WTC11 (cell line): ENCODE measurements around the gene TSHZ3.

Experiments
- CTCF ChIP-seq: fragments of 200-600 bp; IDR thresholded peaks from 2 replicates; pipeline ENCODE4 v1.8.0; 2022; ENCODE audit warnings: antibody characterized with exemption
- ETV6 ChIP-seq: sonication (generic); formaldehyde crosslinking; IDR thresholded peaks from 2 replicates; pipeline ENCODE4 v1.8.1; 2022; ENCODE audit warnings: mild to moderate bottlenecking, missing genetic modification reagents
- MXD4 ChIP-seq: fragments of 250-450 bp; sonication (Bioruptor Pico); IDR thresholded peaks from 2 replicates; pipeline ENCODE4 v1.8.0; 2021; ENCODE audit warnings: mild to moderate bottlenecking, moderate library complexity, borderline replicate concordance
- RELA ChIP-seq: sonication (generic); formaldehyde crosslinking; IDR thresholded peaks from 2 replicates; pipeline ENCODE4 v1.8.1; 2022; ENCODE audit warnings: missing genetic modification reagents, mild to moderate bottlenecking, borderline replicate concordance
- ZNF512 ChIP-seq: sonication (generic); formaldehyde crosslinking; IDR thresholded peaks from 2 replicates; pipeline ENCODE4 v1.8.1; 2022; ENCODE audit warnings: missing genetic modification reagents, borderline replicate concordance
- TF ChIP-seq, protein P1 (sequence below): sonication (generic); formaldehyde crosslinking; IDR thresholded peaks from 2 replicates; pipeline ENCODE4 v1.8.1; 2023; ENCODE audit warnings: mild to moderate bottlenecking, missing genetic modification reagents, borderline replicate concordance

GRCh38 chr19:31386806-31387205 lies 37.6 kb upstream of the TSHZ3 start:
- TF ChIP-seq, protein P1, sequence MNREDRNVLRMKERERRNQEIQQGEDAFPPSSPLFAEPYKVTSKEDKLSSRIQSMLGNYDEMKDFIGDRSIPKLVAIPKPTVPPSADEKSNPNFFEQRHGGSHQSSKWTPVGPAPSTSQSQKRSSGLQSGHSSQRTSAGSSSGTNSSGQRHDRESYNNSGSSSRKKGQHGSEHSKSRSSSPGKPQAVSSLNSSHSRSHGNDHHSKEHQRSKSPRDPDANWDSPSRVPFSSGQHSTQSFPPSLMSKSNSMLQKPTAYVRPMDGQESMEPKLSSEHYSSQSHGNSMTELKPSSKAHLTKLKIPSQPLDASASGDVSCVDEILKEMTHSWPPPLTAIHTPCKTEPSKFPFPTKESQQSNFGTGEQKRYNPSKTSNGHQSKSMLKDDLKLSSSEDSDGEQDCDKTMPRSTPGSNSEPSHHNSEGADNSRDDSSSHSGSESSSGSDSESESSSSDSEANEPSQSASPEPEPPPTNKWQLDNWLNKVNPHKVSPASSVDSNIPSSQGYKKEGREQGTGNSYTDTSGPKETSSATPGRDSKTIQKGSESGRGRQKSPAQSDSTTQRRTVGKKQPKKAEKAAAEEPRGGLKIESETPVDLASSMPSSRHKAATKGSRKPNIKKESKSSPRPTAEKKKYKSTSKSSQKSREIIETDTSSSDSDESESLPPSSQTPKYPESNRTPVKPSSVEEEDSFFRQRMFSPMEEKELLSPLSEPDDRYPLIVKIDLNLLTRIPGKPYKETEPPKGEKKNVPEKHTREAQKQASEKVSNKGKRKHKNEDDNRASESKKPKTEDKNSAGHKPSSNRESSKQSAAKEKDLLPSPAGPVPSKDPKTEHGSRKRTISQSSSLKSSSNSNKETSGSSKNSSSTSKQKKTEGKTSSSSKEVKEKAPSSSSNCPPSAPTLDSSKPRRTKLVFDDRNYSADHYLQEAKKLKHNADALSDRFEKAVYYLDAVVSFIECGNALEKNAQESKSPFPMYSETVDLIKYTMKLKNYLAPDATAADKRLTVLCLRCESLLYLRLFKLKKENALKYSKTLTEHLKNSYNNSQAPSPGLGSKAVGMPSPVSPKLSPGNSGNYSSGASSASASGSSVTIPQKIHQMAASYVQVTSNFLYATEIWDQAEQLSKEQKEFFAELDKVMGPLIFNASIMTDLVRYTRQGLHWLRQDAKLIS (CRISPR knock-in tag), result no peak
- TF ChIP-seq CTCF (no peak), ETV6 (CRISPR knock-in tag) (no peak), ZNF512 (CRISPR knock-in tag) (no peak), RELA (CRISPR knock-in tag) (no peak), MXD4 (no peak)
